ENCODE data around the gene CCDC157.

DNA sequence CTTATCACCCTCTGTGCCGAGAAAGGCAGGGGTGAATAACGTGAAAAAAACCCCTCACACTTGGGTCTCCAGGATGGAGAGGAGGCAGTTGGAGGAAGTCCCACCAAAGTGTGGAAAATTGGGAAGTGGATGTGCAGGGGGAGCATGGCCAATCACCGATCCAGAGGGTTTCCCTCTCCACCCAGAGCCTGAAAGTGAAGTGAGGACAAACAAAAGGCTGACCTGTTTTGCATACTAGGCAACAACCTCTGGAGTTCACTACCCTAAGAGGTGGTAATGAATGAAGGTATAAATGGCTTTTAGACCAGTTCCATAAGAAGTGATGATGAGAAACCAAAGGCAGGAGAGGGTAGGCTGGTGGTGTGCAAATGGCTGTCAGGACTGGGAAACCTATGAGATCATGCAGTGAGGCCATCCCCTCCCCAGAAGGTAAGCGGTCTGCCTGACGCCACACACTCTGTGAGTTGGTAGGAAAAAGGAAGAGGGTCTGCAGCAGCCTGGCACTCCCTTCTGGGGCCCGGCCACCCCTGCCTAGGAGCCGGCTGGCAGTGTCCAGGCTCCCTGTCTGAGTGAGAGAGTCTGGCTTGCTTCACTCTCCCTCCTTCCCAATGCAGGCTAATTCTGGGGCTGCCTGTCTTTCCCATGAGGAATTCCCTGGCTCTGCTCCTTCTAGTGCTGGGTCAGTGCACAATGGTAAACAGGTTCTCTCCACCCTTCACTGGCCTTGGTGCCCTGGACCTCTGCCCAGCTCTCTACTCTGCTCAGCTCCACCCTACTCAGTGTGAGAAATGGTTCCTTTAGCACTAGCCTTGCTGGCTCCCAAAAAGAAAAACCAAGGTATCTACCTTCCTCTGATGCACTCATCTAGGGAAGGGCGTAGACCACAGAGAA lies 45.7 kb upstream of the CCDC157 start:
- TF ChIP-seq, protein P1, sequence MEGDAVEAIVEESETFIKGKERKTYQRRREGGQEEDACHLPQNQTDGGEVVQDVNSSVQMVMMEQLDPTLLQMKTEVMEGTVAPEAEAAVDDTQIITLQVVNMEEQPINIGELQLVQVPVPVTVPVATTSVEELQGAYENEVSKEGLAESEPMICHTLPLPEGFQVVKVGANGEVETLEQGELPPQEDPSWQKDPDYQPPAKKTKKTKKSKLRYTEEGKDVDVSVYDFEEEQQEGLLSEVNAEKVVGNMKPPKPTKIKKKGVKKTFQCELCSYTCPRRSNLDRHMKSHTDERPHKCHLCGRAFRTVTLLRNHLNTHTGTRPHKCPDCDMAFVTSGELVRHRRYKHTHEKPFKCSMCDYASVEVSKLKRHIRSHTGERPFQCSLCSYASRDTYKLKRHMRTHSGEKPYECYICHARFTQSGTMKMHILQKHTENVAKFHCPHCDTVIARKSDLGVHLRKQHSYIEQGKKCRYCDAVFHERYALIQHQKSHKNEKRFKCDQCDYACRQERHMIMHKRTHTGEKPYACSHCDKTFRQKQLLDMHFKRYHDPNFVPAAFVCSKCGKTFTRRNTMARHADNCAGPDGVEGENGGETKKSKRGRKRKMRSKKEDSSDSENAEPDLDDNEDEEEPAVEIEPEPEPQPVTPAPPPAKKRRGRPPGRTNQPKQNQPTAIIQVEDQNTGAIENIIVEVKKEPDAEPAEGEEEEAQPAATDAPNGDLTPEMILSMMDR (IDR thresholded peaks at IDR 0.05): no peak
- TF ChIP-seq EP300 (IDR thresholded peaks at IDR 0.05) (no peak), POLR2AphosphoS5 (IDR thresholded peaks at IDR 0.05) (peak in 1 of 2 donors; percentile 64)

All from upper lobe of left lung (tissue), 4 donors.